Prostate gland (tissue), 2 donors: ENCODE data around the gene SPTB. TPM values are rescaled to one million over a fixed set of nuclear protein-coding genes. Genes with fewer than 3 reads are reported as not detected.

Source experiments
- DNase-seq: peaks from one replicate; pipeline ENCODE4 v3.0.0-alpha.2; 2019; ENCODE audit warnings: low spot score
- H3K27ac ChIP-seq, 2 donors: fragments of 200-600 bp; sonication (generic); 2 replicates each; pipeline ENCODE4 v1.5.1; 2017 to 2019
- H3K27me3 ChIP-seq: fragments of 200-600 bp; sonication (generic); replicated peaks from 2 replicates; pipeline ENCODE4 v1.5.1; 2019; ENCODE audit not compliant: insufficient read depth
- H3K36me3 ChIP-seq, 2 donors: fragments of 200-600 bp; sonication (generic); 1 replicate in 1 of 2; 2 replicates in 1 of 2; pipeline versions ENCODE4 v1.5.1 to v1.8.1; 2017 to 2019
- H3K4me1 ChIP-seq: fragments of 200-600 bp; sonication (generic); replicated peaks from 2 replicates; pipeline ENCODE4 v1.5.1; 2019
- H3K4me3 ChIP-seq, 2 donors: fragments of 200-600 bp; sonication (generic); 2 replicates each; pipeline ENCODE4 v1.5.1; 2017 to 2019
- H3K9me3 ChIP-seq: fragments of 200-600 bp; sonication (generic); 2 replicates; pipeline ENCODE4 v1.5.1; 2017
- CTCF ChIP-seq, 4 experiments: fragments of 200-600 bp in 2 of 4; fragments of 450-650 bp in 2 of 4; sonication (generic) in 2 of 4; IDR thresholded peaks; 1 replicate in 3 of 4; 2 replicates in 1 of 4; pipeline ENCODE4 v1.5.1; 2016 to 2019; ENCODE audit warnings: antibody characterized with exemption in 4 of 4, mild to moderate bottlenecking in 2 of 4, moderate library complexity in 2 of 4
- POLR2A ChIP-seq: fragments of 450-650 bp; IDR thresholded peaks from one replicate; pipeline ENCODE4 v1.6.1; 2016; ENCODE audit warnings: antibody characterized with exemption, mild to moderate bottlenecking
- POLR2AphosphoS5 ChIP-seq: sonication (generic); formaldehyde crosslinking; IDR thresholded peaks from one replicate; pipeline ENCODE4 v1.6.1; 2017; ENCODE audit warnings: antibody characterized with exemption
- WGBS: methylation state at CpG from one replicate; pipeline ENCODE4 v1.1.5; 2018; 5-methylcytosine and 5-hydroxymethylcytosine counted together
- intact Hi-C: fragments of 100-400 bp; cut with DNase I; formaldehyde crosslinking; loops from one replicate; pipeline ENCODE4 v1.14.2; 2022
- total RNA-seq, 2 donors: library from RNA; depleted of rRNA; stranded (reverse); fragments of >200 nt; gene quantifications; one replicate each; pipeline ENCODE4 v1.1.0, GENCODE V29; 2016

Gene SPTB
- total RNA-seq, 2 donors from 2014 or later, result 2.7 to 3.7 TPM

GRCh38 chr14:64828071-64828470 is 51.6 kb downstream of the SPTB start:
- H3K27ac ChIP-seq, result no peak overlapping the region
- TF ChIP-seq POLR2A (no peak), POLR2AphosphoS5 (no peak), CTCF (IDR thresholded peaks at IDR 0.05) (no peak)
- no peaks in the 10 kb centered on the region for H3K9me3 ChIP-seq
- no peaks in the 10 kb centered on the region for H3K4me1 ChIP-seq
- 69% methylated on average over 3 of the region's 3 CpGs for WGBS
- no peaks in the 10 kb centered on the region for H3K27me3 ChIP-seq
- no peak overlapping the region for H3K4me3 ChIP-seq
- H3K36me3 ChIP-seq, result no peaks in the 10 kb centered on the region
- DNase-seq, result no peak
- intact Hi-C loops, result no loop called here

GRCh38 chr14:64826845-64827244 is 52.9 kb downstream of the SPTB start:
- Histone ChIP-seq H3K4me3 (no peak overlapping the region), H3K27ac (no peak overlapping the region), H3K27me3 (no peaks in the 10 kb centered on the region), H3K4me1 (no peaks in the 10 kb centered on the region), H3K36me3 (no peaks in the 10 kb centered on the region), H3K9me3 (no peaks in the 10 kb centered on the region)
- WGBS, result 90% methylated on average over 6 of the region's 6 CpGs
- intact Hi-C loops, result no loop called here
- TF ChIP-seq CTCF (IDR thresholded peaks at IDR 0.05) (no peak), POLR2AphosphoS5 (no peak), POLR2A (no peak)
- no peak for DNase-seq

- 89% methylated on average over 4 of the region's 4 CpGs for WGBS
- TF ChIP-seq POLR2AphosphoS5, result no peak
- no peak for TF ChIP-seq CTCF (IDR thresholded peaks at IDR 0.05)
- TF ChIP-seq POLR2A, result no peak
- intact Hi-C loops, result no loop called here
- Histone ChIP-seq H3K9me3 (no peaks in the 10 kb centered on the region), H3K36me3 (no peaks in the 10 kb centered on the region), H3K4me3 (no peak overlapping the region), H3K27me3 (no peaks in the 10 kb centered on the region), H3K27ac (no peak overlapping the region), H3K4me1 (no peaks in the 10 kb centered on the region)
- no peak for DNase-seq
These were observed 53.4 kb downstream of the SPTB start for GRCh38 chr14:64826333-64826732.

- WGBS, result 73% methylated on average over 10 of the region's 10 CpGs
These were observed 54.2 kb downstream of the SPTB start for GRCh38 chr14:64825509-64825908.

GRCh38 chr14:64825006-64825405 is 54.7 kb downstream of the SPTB start:
- H3K27me3 ChIP-seq, result no peaks in the 10 kb centered on the region
- TF ChIP-seq CTCF (IDR thresholded peaks at IDR 0.05), result no peak
- TF ChIP-seq POLR2A, result no peak
- no peak for TF ChIP-seq POLR2AphosphoS5
- intact Hi-C loops, result no loop called here
- H3K36me3 ChIP-seq, result no peaks in the 10 kb centered on the region
- H3K4me3 ChIP-seq, result no peak overlapping the region
- WGBS, result 92% methylated on average over 4 of the region's 4 CpGs
- no peaks in the 10 kb centered on the region for H3K9me3 ChIP-seq
- no peak for DNase-seq
- no peaks in the 10 kb centered on the region for H3K4me1 ChIP-seq
- H3K27ac ChIP-seq, result no peak overlapping the region

More at GRCh38 chr14:64825509-64825908, 54.2 kb downstream of the SPTB start:
- Histone ChIP-seq H3K4me3 (no peak overlapping the region), H3K36me3 (no peaks in the 10 kb centered on the region), H3K4me1 (no peaks in the 10 kb centered on the region), H3K27ac (no peak overlapping the region), H3K9me3 (no peaks in the 10 kb centered on the region), H3K27me3 (no peaks in the 10 kb centered on the region)
- no peak for DNase-seq
- intact Hi-C loops, result no loop called here
- TF ChIP-seq CTCF (IDR thresholded peaks at IDR 0.05), result no peak
